Subcutaneous adipose tissue (tissue), 4 donors: ENCODE data around the gene DAB1. TPM values are rescaled to one million over a fixed set of nuclear protein-coding genes. Genes with fewer than 3 reads are reported as not detected.

Experiments used
- CTCF ChIP-seq: fragments of 450-650 bp; IDR thresholded peaks from one replicate; pipeline ENCODE4 v1.5.1; 2016; ENCODE audit warnings: low read depth, mild to moderate bottlenecking, control low read depth, antibody characterized with exemption, moderate library complexity
- total RNA-seq, 4 donors: library from RNA; depleted of rRNA; stranded (reverse); fragments of >200 nt; gene quantifications; one replicate each; pipeline ENCODE4 v1.1.0, GENCODE V29; 2016

Gene DAB1
- total RNA-seq, 4 donors from 2014 or later, result 0.22 to 0.98 (median 0.45) TPM

DNA sequence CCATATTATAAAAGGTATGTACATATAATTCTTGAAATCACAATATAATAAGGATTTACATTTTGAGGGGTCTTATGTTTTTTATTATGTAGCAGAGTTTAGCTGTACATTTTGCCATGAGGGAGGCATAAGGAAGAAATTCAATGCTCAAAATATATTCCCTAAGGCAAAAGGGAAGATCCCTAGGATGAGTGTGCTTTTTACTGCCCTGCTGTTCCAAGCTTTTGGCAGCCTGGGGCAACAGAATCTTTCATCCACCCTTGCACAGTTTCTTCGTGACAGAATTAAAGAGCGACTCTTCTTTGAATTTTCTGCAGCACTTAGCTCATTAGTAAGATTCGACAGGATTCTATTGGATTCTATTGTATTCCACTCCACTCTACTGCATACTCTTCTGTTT, 39.5 kb upstream of the DAB1 start:
- TF ChIP-seq CTCF, result no peak

GRCh38 chr1:57461405-57461804, 37.5 kb upstream of the DAB1 start:
- no peak for TF ChIP-seq CTCF

GRCh38 chr1:57451516-57451915, 27.7 kb upstream of the DAB1 start:
- TF ChIP-seq CTCF, result no peak

DNA sequence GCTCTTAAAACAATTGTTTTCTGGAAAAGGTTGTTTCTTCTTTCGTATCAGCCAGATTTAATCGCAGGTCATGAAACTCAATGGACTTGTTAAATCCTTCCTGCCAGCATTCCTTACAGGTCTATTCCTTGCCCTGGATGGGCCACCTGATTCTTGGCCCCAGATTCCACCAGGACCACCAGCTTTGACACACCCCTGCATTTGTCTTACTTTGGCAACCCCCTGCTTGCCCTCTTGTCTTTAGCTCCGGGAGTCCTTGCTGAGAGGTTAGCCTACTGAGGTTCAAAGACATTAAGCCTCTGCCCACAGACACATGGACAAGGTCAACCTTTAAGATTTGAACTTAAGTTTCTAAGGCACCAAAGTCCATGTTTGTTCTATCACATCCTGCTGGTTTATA, 27.1 kb upstream of the DAB1 start:
- TF ChIP-seq CTCF, result no peak

GRCh38 chr1:57447551-57447950, 23.7 kb upstream of the DAB1 start:
- no peak for TF ChIP-seq CTCF

GRCh38 chr1:57443004-57443403, 19.1 kb upstream of the DAB1 start:
- TF ChIP-seq CTCF, result no peak

DNA sequence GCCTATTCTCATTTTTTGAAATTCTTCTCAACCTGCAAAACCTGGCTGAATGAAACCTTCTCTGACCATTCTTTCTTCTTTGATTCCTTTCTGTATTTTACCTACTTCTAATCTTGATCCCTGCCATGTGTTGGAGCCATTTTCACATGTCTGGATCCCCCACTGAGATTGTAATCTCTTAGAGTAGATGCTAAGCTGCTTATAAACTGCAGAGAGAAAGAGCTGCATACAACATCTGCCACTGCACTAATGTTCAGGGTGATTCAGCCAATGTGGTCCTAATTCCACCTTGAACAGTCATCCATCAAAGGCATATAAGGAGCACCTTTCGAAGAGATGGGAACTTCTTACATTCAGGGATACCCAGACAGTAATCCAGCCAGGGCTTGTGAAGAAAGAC, 16.2 kb upstream of the DAB1 start:
- no peak for TF ChIP-seq CTCF
